GM12878 (cell line): ENCODE data around the gene SQSTM1. TPM values are rescaled to one million over a fixed set of nuclear protein-coding genes. Genes with fewer than 3 reads are reported as not detected.

Experiments
- CBX5 ChIP-seq: sonication (generic); IDR thresholded peaks from 2 replicates; pipeline ENCODE4 v1.6.1; 2016; ENCODE audit warnings: low read depth, moderate library complexity, mild to moderate bottlenecking, inconsistent platforms
- ESRRA ChIP-seq: IDR thresholded peaks from 2 replicates; pipeline ENCODE4 v1.6.1; 2012; ENCODE audit warnings: mild to moderate bottlenecking, low read length, improper control_type of control experiment
- ETV6 ChIP-seq, 2 experiments: fragments of 450-650 bp in 1 of 2; IDR thresholded peaks in 1 of 2; conservative IDR thresholded peaks in 1 of 2; 2 replicates each; pipeline ENCODE4 v1.6.1; 2014; ENCODE audit warnings: antibody characterized with exemption in 1 of 2, borderline replicate concordance in 1 of 2, low read depth in 1 of 2, mild to moderate bottlenecking in 1 of 2, moderate library complexity in 1 of 2
- GATAD2B ChIP-seq: fragments of 450-650 bp; conservative IDR thresholded peaks from 2 replicates; pipeline ENCODE4 v1.6.1; 2017; ENCODE audit warnings: low read depth, mild to moderate bottlenecking, moderate library complexity
- HDAC2 ChIP-seq: fragments of 200-600 bp; sonication (generic); IDR thresholded peaks from 2 replicates; pipeline ENCODE4 v1.6.1; 2017
- IKZF1 ChIP-seq: fragments of 450-650 bp; conservative IDR thresholded peaks from 2 replicates; pipeline ENCODE4 v1.6.1; 2017; ENCODE audit warnings: antibody characterized with exemption, mild to moderate bottlenecking
- KLF5 ChIP-seq: fragments of 450-650 bp; IDR thresholded peaks from 2 replicates; pipeline ENCODE4 v1.6.1; 2014; ENCODE audit warnings: mild to moderate bottlenecking; ENCODE audit not compliant: partially characterized antibody
- MTA2 ChIP-seq: fragments of 450-650 bp; IDR thresholded peaks from 2 replicates; pipeline ENCODE4 v1.6.1; 2016; ENCODE audit warnings: low read depth, mild to moderate bottlenecking, moderate library complexity
- NBN ChIP-seq: fragments of 450-650 bp; IDR thresholded peaks from 2 replicates; pipeline ENCODE4 v1.6.1; 2016
- NR2C1 ChIP-seq: fragments of 450-650 bp; IDR thresholded peaks from 2 replicates; pipeline ENCODE4 v1.6.1; 2017; ENCODE audit warnings: antibody characterized with exemption, mild to moderate bottlenecking, moderate library complexity
- RBBP5 ChIP-seq: fragments of 200-600 bp; sonication (generic); conservative IDR thresholded peaks from 2 replicates; pipeline ENCODE4 v1.6.1; 2016
- RCOR1 ChIP-seq: conservative IDR thresholded peaks from 2 replicates; pipeline ENCODE4 v1.6.1; 2012; ENCODE audit warnings: low read depth, low read length, improper control_type of control experiment
- SIX5 ChIP-seq: IDR thresholded peaks from 2 replicates; pipeline ENCODE4 v1.6.1; 2011; ENCODE audit warnings: mild to moderate bottlenecking, low read depth, low read length, moderate library complexity; ENCODE audit not compliant: severe bottlenecking
- SP1 ChIP-seq: IDR thresholded peaks from one replicate; pipeline ENCODE4 v1.6.1; 2011; ENCODE audit warnings: low read depth, low read length
- SRF ChIP-seq, 2 experiments: IDR thresholded peaks; 2 replicates each; pipeline ENCODE4 v1.6.1; 2011; ENCODE audit warnings: low read depth in 2 of 2, low read length in 2 of 2, mild to moderate bottlenecking in 1 of 2, moderate library complexity in 1 of 2
- TCF3 ChIP-seq: IDR thresholded peaks from 2 replicates; pipeline ENCODE4 v1.6.1; 2012; ENCODE audit warnings: low read depth, mild to moderate bottlenecking, low read length, borderline replicate concordance; ENCODE audit not compliant: insufficient read depth
- ZBED1 ChIP-seq: IDR thresholded peaks from 2 replicates; pipeline ENCODE4 v1.6.1; 2016; ENCODE audit warnings: borderline replicate concordance
- polyA plus RNA-seq, 11 experiments: library from polyadenylated mRNA; depleted of rRNA in 4 of 11; unstranded in 6 of 11; stranded (reverse) in 5 of 11; fragments of >200 nt; fragmentation: Nextera tagmentation in 4 of 11; fragmentation: Illumina TruSeq in 1 of 11; extraction: Ambion mirVana in 4 of 11; extraction: Trizol in 1 of 11; gene quantifications; 1 replicate in 1 of 11; 2 replicates in 10 of 11; pipeline versions ENCODE4 v1.2.1 to v1.2.3, GENCODE V29; 2011 to 2016; ENCODE audit warnings: inconsistent platforms in 2 of 11, missing spikeins in 2 of 11, low read depth in 1 of 11
- total RNA-seq, 4 experiments: library from RNA; depleted of rRNA in 3 of 4; stranded (reverse); fragments of >200 nt in 3 of 4; fragmentation: Illumina TruSeq in 1 of 4; extraction: Trizol in 1 of 4; gene quantifications; 2 replicates each; pipeline versions ENCODE4 v1.2.1 to v1.2.3, GENCODE V29; 2013 to 2021
- TF ChIP-seq, protein P1 (sequence below): IDR thresholded peaks from 2 replicates; pipeline ENCODE4 v1.6.1; 2012; ENCODE audit warnings: mild to moderate bottlenecking, low read depth, low read length
- TF ChIP-seq, protein P2 (sequence below): fragments of 450-650 bp; IDR thresholded peaks from 2 replicates; pipeline ENCODE4 v1.6.1; 2014; ENCODE audit warnings: mild to moderate bottlenecking
- TF ChIP-seq, protein P3 (sequence below): fragments of 450-650 bp; IDR thresholded peaks from 2 replicates; pipeline ENCODE4 v1.6.1; 2017; ENCODE audit warnings: mild to moderate bottlenecking, moderate library complexity

The SQSTM1 gene
- total and polyA plus RNA-seq, 10 of the 15 experiments (the other 5 are each of a cell fraction or from before 2014, with no cell fraction given), result 6.3 to 138 (median 62.1) TPM

DNA sequence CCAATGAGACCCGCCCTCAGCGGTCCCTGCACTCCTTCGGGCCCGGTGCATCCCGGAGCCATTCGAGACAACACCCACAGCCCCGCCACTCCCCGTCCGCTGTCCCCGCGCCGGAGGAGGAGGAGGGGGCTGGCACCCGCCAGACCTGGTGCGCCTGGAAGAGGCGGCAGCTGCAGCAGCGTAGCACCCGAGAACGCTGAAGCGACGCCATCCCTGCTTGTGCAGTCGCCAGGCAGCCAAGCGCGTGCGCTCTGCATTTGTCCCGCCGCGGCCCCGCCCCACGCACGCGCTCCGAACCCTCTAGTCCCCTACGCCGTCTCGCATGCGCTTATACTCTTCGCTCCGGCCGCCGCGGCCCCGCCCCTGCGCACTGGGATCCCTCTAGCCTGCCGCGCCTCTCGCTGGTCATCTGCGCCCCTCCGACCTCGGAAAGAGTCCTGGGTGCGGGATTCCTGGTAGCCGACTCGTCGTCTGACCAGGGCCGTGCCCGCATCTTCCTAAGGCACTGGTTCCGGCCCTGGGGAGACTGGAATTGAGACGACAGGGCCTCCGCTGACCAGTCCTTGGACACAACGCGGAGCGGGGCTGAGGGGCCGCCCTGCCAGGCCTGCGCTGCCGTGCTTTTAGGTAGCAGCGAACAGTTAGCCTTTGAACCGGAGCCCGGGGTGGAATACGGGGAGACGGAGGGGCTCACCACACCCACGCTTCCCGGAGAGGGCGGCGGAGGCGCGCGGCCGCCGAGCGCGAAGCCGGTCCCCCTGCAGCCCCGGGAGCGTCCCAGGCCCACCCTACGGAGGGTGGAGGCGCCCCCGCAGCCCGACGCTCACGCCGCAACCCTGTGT is 38.1 kb downstream of the SQSTM1 start, which contains the start of gene MRNIP (continued):
- TF ChIP-seq, protein P1, sequence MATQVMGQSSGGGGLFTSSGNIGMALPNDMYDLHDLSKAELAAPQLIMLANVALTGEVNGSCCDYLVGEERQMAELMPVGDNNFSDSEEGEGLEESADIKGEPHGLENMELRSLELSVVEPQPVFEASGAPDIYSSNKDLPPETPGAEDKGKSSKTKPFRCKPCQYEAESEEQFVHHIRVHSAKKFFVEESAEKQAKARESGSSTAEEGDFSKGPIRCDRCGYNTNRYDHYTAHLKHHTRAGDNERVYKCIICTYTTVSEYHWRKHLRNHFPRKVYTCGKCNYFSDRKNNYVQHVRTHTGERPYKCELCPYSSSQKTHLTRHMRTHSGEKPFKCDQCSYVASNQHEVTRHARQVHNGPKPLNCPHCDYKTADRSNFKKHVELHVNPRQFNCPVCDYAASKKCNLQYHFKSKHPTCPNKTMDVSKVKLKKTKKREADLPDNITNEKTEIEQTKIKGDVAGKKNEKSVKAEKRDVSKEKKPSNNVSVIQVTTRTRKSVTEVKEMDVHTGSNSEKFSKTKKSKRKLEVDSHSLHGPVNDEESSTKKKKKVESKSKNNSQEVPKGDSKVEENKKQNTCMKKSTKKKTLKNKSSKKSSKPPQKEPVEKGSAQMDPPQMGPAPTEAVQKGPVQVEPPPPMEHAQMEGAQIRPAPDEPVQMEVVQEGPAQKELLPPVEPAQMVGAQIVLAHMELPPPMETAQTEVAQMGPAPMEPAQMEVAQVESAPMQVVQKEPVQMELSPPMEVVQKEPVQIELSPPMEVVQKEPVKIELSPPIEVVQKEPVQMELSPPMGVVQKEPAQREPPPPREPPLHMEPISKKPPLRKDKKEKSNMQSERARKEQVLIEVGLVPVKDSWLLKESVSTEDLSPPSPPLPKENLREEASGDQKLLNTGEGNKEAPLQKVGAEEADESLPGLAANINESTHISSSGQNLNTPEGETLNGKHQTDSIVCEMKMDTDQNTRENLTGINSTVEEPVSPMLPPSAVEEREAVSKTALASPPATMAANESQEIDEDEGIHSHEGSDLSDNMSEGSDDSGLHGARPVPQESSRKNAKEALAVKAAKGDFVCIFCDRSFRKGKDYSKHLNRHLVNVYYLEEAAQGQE, result no peak
- peak; percentile 56 for TF ChIP-seq NBN
- peak; percentile 95 for TF ChIP-seq IKZF1
- no peak for TF ChIP-seq ESRRA
- no peak for TF ChIP-seq RBBP5
- TF ChIP-seq ZBED1, result no peak
- peak; percentile 17 for TF ChIP-seq SP1
- peak; percentile 83 for TF ChIP-seq NR2C1
- TF ChIP-seq MTA2, result no peak
- TF ChIP-seq TCF3, result no peak
- TF ChIP-seq KLF5, result no peak
- no peak for TF ChIP-seq CBX5
- TF ChIP-seq, protein P2, sequence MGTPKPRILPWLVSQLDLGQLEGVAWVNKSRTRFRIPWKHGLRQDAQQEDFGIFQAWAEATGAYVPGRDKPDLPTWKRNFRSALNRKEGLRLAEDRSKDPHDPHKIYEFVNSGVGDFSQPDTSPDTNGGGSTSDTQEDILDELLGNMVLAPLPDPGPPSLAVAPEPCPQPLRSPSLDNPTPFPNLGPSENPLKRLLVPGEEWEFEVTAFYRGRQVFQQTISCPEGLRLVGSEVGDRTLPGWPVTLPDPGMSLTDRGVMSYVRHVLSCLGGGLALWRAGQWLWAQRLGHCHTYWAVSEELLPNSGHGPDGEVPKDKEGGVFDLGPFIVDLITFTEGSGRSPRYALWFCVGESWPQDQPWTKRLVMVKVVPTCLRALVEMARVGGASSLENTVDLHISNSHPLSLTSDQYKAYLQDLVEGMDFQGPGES, result no peak
- TF ChIP-seq ETV6 (conservative IDR thresholded peaks at IDR 0.05 in 1 of 2, IDR thresholded peaks at IDR 0.05 in 1 of 2; ENCODE audit: borderline replicate concordance in 1 of 2, low read depth in 1 of 2), result no peak
- TF ChIP-seq HDAC2, result no peak
- no peak for TF ChIP-seq SIX5
- TF ChIP-seq, protein P3, sequence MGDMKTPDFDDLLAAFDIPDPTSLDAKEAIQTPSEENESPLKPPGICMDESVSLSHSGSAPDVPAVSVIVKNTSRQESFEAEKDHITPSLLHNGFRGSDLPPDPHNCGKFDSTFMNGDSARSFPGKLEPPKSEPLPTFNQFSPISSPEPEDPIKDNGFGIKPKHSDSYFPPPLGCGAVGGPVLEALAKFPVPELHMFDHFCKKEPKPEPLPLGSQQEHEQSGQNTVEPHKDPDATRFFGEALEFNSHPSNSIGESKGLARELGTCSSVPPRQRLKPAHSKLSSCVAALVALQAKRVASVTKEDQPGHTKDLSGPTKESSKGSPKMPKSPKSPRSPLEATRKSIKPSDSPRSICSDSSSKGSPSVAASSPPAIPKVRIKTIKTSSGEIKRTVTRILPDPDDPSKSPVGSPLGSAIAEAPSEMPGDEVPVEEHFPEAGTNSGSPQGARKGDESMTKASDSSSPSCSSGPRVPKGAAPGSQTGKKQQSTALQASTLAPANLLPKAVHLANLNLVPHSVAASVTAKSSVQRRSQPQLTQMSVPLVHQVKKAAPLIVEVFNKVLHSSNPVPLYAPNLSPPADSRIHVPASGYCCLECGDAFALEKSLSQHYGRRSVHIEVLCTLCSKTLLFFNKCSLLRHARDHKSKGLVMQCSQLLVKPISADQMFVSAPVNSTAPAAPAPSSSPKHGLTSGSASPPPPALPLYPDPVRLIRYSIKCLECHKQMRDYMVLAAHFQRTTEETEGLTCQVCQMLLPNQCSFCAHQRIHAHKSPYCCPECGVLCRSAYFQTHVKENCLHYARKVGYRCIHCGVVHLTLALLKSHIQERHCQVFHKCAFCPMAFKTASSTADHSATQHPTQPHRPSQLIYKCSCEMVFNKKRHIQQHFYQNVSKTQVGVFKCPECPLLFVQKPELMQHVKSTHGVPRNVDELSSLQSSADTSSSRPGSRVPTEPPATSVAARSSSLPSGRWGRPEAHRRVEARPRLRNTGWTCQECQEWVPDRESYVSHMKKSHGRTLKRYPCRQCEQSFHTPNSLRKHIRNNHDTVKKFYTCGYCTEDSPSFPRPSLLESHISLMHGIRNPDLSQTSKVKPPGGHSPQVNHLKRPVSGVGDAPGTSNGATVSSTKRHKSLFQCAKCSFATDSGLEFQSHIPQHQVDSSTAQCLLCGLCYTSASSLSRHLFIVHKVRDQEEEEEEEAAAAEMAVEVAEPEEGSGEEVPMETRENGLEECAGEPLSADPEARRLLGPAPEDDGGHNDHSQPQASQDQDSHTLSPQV, result 0 out of 2 replicates have a peak, but pooled peaks have one; percentile 31
- TF ChIP-seq GATAD2B, result peak; percentile 73
- TF ChIP-seq RCOR1, result no peak; the same call in 1 of the 2 replicates
- no peak for TF ChIP-seq SRF (IDR thresholded peaks at IDR 0.05; ENCODE audit: low read depth in 2 of 2, low read length in 2 of 2)
